GM10266 (cell line): ENCODE results near the gene SFRP2.

Experiments
- DNase-seq: peaks from one replicate; pipeline ENCODE4 v3.0.0; 2012; ENCODE audit errors: extremely low spot score
- CTCF ChIP-seq: IDR thresholded peaks from 2 replicates; pipeline ENCODE4 v1.5.1; 2012; ENCODE audit warnings: mild to moderate bottlenecking, low read depth; ENCODE audit not compliant: control insufficient read depth, insufficient read depth; ENCODE audit errors: missing control alignments

Gene SFRP2

GRCh38 chr4:153790500-153790865 is 1.6 kb upstream of the SFRP2 start:
- no peak for TF ChIP-seq CTCF
- DNase-seq = peak; percentile 38

GRCh38 chr4:153789741-153790499 is 1.0 kb upstream of the SFRP2 start:
- DNase-seq = peak; percentile 47
- TF ChIP-seq CTCF = no peak

- TF ChIP-seq CTCF = no peak
- DNase-seq = no peak
These were observed 851 bp downstream of the SFRP2 start for GRCh38 chr4:153788051-153788412.

- no peak for DNase-seq
- TF ChIP-seq CTCF = no peak
These were observed 1.3 kb downstream of the SFRP2 start for GRCh38 chr4:153787575-153787974.

GRCh38 chr4:153787061-153787560 is 1.8 kb downstream of the SFRP2 start:
- peak; percentile 14 for DNase-seq

GRCh38 chr4:153785910-153786721 is 2.8 kb downstream of the SFRP2 start:
- peak; percentile 48 for TF ChIP-seq CTCF
- DNase-seq = peak; percentile 31

More at GRCh38 chr4:153787061-153787560, 1.8 kb downstream of the SFRP2 start:
- no peak for TF ChIP-seq CTCF
